ES-I3 (cell line): Measurements from ENCODE around the gene SSX2IP.
"Not testable (repeated sequence)": the region's sequence is repeated elsewhere in the genome, so short reads cannot be mapped to it uniquely, and the experiment has no call there.

ENCODE experiments used
- H3K36me3 ChIP-seq: 2 replicates; pipeline ENCODE4 v1.6.1; 2013; ENCODE audit warnings: mild to moderate bottlenecking, low read length, control low read depth, moderate library complexity; ENCODE audit not compliant: insufficient read depth
- H3K4me1 ChIP-seq: 2 replicates; pipeline ENCODE4 v1.6.1; 2013; ENCODE audit warnings: mild to moderate bottlenecking, control low read depth, low read length; ENCODE audit not compliant: insufficient read depth
- H3K9ac ChIP-seq: 2 replicates; pipeline ENCODE4 v1.6.1; 2013; ENCODE audit warnings: low read depth, mild to moderate bottlenecking, low read length, moderate library complexity
- H3K9me3 ChIP-seq: 2 replicates; pipeline ENCODE4 v1.6.1; 2013; ENCODE audit warnings: mild to moderate bottlenecking, low read length, moderate library complexity; ENCODE audit not compliant: control insufficient read depth, insufficient read depth

Gene SSX2IP, protein sequence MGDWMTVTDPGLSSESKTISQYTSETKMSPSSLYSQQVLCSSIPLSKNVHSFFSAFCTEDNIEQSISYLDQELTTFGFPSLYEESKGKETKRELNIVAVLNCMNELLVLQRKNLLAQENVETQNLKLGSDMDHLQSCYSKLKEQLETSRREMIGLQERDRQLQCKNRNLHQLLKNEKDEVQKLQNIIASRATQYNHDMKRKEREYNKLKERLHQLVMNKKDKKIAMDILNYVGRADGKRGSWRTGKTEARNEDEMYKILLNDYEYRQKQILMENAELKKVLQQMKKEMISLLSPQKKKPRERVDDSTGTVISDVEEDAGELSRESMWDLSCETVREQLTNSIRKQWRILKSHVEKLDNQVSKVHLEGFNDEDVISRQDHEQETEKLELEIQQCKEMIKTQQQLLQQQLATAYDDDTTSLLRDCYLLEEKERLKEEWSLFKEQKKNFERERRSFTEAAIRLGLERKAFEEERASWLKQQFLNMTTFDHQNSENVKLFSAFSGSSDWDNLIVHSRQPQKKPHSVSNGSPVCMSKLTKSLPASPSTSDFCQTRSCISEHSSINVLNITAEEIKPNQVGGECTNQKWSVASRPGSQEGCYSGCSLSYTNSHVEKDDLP

GRCh38 chr1:84690397-84691121, at the start of gene SSX2IP:
Gene SSX2IP, minus strand, starts transcription at chr1:84690461. Its CDS starts 19,242 bp downstream, at chr1:84671219.
- no peaks in the 10 kb centered on the region for H3K36me3 ChIP-seq
- H3K4me1 ChIP-seq: peaks cover 10% of the 10 kb centered on the region; the same call in 1 of the 2 replicates
- peak within 1 kb of the TSS; percentile 93 for H3K9ac ChIP-seq
- H3K9me3 ChIP-seq: no peaks in the 10 kb centered on the region

- Histone ChIP-seq H3K4me1 (peaks cover 7% of the 10 kb centered on the region; the same call in 1 of the 2 replicates), H3K9me3 (no peaks in the 10 kb centered on the region), H3K36me3 (no peaks in the 10 kb centered on the region), H3K9ac (no peak overlapping the region)
These were observed 48.0 kb upstream of the SSX2IP start for GRCh38 chr1:84738237-84738636.

GRCh38 chr1:84737590-84737989, 47.3 kb upstream of the SSX2IP start:
- Histone ChIP-seq H3K9ac (no peak overlapping the region), H3K9me3 (no peaks in the 10 kb centered on the region), H3K36me3 (no peaks in the 10 kb centered on the region), H3K4me1 (peaks cover 7% of the 10 kb centered on the region; the same call in 1 of the 2 replicates)

GRCh38 chr1:84736944-84737343, 46.7 kb upstream of the SSX2IP start:
- Histone ChIP-seq H3K36me3 (no peaks in the 10 kb centered on the region), H3K9ac (no peak overlapping the region), H3K4me1 (peaks cover 7% of the 10 kb centered on the region; the same call in 1 of the 2 replicates), H3K9me3 (no peaks in the 10 kb centered on the region)

DNA sequence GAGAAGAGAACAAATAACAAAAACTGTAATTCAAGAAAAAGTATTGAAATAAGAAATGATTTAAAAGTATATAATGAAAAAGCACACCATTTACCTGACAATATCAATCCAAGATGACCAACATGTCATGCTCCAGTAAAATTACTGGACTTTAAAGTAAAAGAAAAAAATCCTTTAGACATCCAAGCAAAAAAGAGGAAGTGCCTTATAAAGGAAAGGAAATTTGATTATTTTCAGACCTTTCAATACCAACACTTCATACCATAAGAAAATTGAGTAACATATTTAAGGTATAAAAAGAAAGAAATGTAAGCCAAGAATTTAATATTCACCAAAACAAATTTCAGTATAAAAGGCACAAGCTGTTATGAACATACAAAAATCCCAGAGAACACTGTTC, 46.2 kb upstream of the SSX2IP start:
- Histone ChIP-seq H3K4me1 (peaks cover 7% of the 10 kb centered on the region; the same call in 1 of the 2 replicates), H3K9ac (no peak overlapping the region), H3K36me3 (no peaks in the 10 kb centered on the region), H3K9me3 (no peaks in the 10 kb centered on the region)

DNA sequence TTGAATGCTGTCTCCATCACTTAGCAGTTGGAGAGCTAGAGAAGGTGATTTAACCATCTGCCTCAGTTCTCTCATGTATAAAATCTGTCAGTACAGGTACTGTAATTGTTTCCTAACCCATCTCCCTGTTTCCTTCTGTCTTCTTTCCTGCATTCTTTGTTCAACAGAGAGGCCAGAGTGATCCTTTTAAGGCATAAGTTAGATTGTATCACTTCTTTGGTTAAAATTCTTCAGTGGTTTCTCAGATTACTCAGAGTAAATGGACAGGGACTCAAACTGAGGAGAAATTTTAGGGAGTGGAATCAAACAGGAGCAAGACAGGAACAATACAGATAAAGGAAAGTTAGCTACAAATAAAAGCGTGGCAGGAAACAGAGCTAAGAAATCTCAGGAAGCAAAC, 45.2 kb upstream of the SSX2IP start:
- Histone ChIP-seq H3K36me3 (no peaks in the 10 kb centered on the region), H3K9ac (no peak overlapping the region), H3K4me1 (peaks cover 7% of the 10 kb centered on the region; the same call in 1 of the 2 replicates), H3K9me3 (no peaks in the 10 kb centered on the region)

- H3K9ac ChIP-seq: no peak overlapping the region
- H3K4me1 ChIP-seq: no peaks in the 10 kb centered on the region
- no peaks in the 10 kb centered on the region; the same call in 1 of the 2 replicates for H3K9me3 ChIP-seq
- no peaks in the 10 kb centered on the region for H3K36me3 ChIP-seq
These were observed 42.3 kb upstream of the SSX2IP start for GRCh38 chr1:84732520-84732919.

DNA sequence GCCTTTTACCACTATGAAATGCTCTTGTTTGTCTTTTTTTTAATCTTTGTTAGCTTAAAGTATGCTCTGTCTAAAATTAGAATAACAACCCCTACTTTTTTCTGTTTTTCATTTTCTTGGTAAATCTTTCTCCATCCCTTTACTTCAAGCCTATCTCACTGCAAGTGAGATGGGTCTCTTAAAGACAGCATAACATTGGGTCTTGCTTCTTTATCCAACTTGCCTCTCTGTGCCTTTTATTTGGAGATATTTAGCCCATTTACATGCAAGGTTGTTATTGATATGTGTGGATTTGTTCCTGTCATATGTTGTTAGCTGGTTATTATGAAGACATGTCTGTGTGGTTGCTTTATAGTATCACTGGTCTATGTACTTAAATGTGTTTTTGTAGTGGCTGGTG, 41.3 kb upstream of the SSX2IP start:
- H3K9ac ChIP-seq: no peak overlapping the region
- H3K9me3 ChIP-seq: no peaks in the 10 kb centered on the region; the same call in 1 of the 2 replicates
- H3K36me3 ChIP-seq: no peaks in the 10 kb centered on the region
- no peaks in the 10 kb centered on the region for H3K4me1 ChIP-seq

DNA sequence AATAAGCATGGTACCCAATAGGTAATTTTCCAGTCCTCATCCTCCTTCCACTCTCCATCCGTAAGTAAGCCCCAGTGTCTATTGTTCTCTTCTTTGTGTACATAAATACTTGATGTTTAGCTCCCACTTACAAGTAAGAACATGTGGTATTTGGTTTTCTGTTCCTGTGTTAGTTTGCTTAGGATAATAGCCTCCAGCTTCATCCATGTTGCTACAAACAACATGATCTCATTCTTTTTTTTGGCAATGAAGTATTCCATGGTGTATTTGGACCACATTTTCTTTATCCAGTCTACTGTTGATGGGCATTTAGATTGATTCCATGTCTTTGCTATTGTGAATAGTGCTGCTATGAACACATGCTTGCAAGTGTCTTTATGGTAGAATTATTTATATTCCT, 37.5 kb upstream of the SSX2IP start:
- H3K9me3 ChIP-seq, H3K36me3 ChIP-seq, H3K4me1 ChIP-seq, H3K9ac ChIP-seq: not testable (repeated sequence)

- no peaks in the 10 kb centered on the region for H3K36me3 ChIP-seq
- H3K9ac ChIP-seq: no peak overlapping the region
- no peaks in the 10 kb centered on the region; the same call in 1 of the 2 replicates for H3K9me3 ChIP-seq
- H3K4me1 ChIP-seq: no peaks in the 10 kb centered on the region
These were observed 36.6 kb upstream of the SSX2IP start for GRCh38 chr1:84726593-84727499.

DNA sequence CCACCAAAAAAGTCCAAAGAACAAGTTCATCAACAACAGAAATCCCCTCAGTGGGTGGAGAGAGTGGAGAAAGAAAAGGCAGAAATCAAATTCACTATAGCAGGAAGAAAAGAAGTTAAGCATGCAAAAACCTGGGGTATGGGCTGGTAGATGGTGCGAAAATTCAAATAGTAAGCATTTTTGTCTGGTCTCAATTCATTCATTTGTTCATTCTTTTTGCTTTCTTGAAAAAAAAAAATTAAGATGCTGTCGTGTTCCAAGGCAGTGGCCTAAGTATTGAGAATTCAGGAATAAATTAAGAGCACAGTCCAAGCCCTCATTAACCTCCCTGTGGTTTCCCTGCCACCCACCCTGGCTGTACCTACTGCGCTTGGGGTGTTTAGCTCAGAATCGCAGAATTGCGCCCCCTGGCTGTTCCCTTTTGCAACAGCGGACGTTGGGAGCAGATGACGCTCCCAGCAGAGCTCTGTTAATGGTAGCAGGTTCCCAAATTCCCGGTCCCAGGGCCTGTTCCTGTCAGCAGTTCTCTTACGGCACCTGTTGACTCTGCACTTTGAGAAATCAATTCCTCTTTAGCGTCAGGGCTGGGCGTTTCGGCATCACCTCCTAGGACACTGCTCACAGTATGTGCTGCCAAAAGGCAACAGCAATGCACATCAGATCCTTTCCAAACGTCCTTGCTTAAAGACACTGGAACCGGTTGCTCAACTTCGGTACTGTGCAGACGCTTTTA, 34.0 kb upstream of the SSX2IP start:
- H3K9ac ChIP-seq: no peak overlapping the region
- H3K36me3 ChIP-seq: no peaks in the 10 kb centered on the region
- no peaks in the 10 kb centered on the region for H3K4me1 ChIP-seq
- H3K9me3 ChIP-seq: no peaks in the 10 kb centered on the region; the same call in 1 of the 2 replicates

GRCh38 chr1:84722794-84723193, 32.5 kb upstream of the SSX2IP start:
- Histone ChIP-seq H3K9me3 (no peaks in the 10 kb centered on the region), H3K4me1 (no peaks in the 10 kb centered on the region), H3K36me3 (no peaks in the 10 kb centered on the region), H3K9ac (no peak overlapping the region)

GRCh38 chr1:84721872-84722271, 31.6 kb upstream of the SSX2IP start:
- H3K9me3 ChIP-seq, H3K4me1 ChIP-seq, H3K36me3 ChIP-seq, H3K9ac ChIP-seq: not testable (repeated sequence)
